Measurements from ENCODE around the gene NRM. TPM values are rescaled to one million over a fixed set of nuclear protein-coding genes. Genes with fewer than 3 reads are reported as not detected.
"Not testable (repeated sequence)": the region's sequence is repeated elsewhere in the genome, so short reads cannot be mapped to it uniquely, and the experiment has no call there.

Gene NRM
- total RNA-seq, 1 donor from 2014 or later: 1.8 TPM

DNA sequence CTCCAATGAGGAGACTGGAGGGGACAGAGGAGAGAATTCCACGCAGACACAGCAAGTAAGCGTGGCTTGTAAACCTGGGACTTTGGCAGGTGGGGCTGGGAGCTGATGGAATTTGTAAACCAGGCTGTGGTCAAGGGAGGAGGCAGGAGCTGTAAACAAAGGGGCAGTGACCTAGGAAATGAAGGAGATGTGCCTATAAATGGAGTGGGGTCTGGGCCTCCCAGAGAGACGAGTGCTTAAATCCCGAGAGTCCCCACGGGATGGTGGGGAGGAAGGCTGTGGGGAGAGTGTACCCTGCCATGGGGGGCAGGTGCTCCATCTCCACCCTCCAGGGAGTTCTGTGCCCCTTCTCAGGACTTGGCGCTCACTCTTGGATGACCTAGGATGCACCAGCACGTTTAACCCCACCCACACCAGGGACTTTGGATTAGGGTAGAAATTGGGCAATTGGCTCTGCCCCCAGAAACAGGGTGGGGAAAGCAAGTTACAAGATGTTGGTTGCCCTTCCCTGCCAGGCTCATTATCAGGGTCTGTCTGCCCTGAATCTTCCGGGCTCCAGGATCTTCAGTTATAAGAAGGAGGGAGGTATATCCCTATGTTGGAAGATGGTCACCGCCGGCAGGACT, 14.0 kb downstream of the NRM start:
- peak; percentile 33 for ATAC-seq
- peak; percentile 83 for DNase-seq (ENCODE audit: low spot score)

DNA sequence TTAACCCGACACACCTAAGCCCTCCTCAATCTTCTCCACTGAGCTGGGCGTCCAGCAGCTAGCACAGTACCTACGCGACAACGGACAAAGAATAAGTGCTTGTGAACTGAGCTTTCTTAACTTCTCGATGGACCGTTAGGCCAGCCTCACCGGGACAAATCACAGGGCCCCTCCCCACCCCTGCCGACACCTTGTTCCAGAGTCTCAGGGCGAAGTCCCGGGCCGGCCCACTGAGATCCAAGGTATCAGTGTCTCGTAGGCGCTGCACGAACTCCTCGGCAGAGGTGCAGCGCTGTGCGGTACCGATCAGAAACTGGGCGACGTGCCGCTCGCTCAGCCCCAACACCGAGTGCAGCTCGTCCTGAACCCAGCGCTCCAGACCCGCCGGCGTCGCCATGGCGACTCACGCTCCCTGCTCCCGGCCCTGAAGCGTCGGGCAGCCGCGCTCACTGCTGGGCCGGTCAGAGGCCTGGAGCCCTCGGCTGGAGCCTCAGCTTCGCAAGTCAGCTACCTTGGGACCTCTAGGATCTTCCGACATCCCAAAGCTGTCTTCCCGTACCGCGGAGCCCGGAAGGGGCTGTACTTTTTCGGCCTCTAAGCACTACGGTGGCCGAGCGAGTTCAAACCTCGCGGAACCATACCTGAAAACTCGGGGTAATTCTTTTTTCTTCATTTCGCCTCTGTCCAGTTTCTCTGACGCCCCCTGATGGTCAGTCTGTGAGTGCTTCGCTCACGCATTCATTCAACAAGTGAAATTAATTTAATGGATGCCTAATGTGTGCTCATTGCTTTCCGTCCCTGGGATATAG, 18.1 kb downstream of the NRM start, which contains the start of gene DHX16:
Gene DHX16 (minus strand): TSS at position 562 of the 809 bp plus-strand sequence. CDS start 165 bp downstream, at position 397.
- DNase-seq (ENCODE audit: low spot score): peak; percentile 96
- ATAC-seq: peak; percentile 87

- ATAC-seq: no peak
- no peak for DNase-seq (ENCODE audit: low spot score)
These were observed 19.8 kb downstream of the NRM start for GRCh38 chr6:30670760-30671527.

DNA sequence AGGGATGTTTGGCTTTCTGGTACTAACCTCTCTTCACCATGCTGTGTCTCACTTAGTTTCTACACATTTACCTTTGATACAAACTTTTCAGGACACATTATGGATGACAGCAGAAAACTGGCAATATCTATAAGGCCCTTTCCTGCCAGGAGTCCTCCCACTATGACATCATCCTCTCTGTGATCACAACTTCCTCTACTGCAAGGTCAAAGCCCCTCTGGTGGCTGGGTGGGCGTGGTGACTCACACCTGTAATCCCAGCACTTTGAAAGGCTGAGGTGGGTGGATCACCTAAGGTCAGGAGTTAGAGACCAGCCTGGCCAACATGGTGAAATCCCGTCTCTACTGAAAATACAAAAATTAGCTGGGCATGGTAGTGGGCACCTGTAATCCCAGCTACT, 24.5 kb downstream of the NRM start:
- not testable (repeated sequence) for ATAC-seq; DNase-seq (ENCODE audit: low spot score)

DNA sequence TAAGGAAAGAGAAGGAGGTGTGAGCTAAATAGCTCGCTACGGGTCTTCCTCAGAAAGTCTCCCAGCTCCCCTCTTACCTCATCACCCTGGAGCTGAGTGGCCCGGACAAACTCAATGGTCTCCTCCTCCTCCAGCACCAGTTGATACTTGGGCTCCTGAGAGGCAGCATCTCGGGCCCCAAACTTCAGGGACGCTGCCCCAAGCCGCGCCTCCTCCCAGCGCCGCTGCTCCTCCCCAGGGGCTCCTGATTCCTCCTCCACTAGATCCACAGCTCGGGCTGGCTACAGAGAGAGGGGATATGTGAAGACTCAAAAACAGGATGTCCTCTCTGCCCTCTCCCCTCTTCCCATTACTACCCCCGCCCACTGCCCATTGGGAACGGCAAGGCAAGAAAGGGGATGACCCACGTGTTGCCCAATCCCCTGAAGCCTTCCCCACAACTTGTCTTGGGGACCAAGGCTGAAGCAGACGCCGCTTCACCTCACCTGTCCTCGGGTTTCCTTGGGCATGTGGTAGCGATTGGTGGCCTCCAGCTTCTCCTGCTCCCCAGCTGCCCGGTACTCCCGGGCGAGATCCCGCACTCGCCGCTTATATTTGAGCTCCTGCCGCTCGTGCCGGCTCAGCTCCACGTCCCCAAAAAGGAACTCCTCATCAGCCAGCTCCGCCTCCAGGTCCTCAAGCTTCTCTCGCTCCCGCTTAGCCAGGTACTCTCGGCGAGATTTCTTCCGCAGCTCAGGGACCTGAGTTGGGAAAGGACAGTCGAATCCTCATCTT, 25.6 kb downstream of the NRM start:
- no peak for DNase-seq (ENCODE audit: low spot score)
- ATAC-seq: no peak

GRCh38 chr6:30657922-30658321, 32.9 kb downstream of the NRM start:
- DNase-seq (ENCODE audit: low spot score): not testable (repeated sequence)
- peak; percentile 49 for ATAC-seq

DNA sequence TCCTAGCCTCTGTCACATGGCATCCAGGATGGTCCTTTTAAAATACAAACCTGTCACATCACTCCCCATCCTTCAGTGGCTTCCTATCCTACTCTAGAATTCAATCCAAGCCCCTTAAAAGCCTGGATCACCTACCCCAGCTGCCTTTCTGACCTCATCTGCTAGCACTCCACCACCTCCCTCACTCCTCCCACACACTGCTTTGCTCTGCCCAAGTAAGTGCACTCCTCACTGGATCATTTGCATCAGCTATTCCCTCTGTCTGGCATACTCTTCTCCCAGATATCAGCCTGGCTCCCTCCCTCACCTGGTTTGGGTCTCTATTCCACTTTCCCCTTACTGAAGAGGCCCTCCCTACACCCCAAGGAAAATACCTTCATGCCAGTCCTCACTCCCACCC, 33.3 kb downstream of the NRM start:
- DNase-seq (ENCODE audit: low spot score) (no peak), ATAC-seq (no peak)

GRCh38 chr6:30656513-30656912, 34.3 kb downstream of the NRM start:
- ATAC-seq (peak; percentile 22), DNase-seq (ENCODE audit: low spot score) (no peak)

- ATAC-seq: no peak
- DNase-seq (ENCODE audit: low spot score): no peak
These were observed 35.1 kb downstream of the NRM start for GRCh38 chr6:30655743-30656094.

DNA sequence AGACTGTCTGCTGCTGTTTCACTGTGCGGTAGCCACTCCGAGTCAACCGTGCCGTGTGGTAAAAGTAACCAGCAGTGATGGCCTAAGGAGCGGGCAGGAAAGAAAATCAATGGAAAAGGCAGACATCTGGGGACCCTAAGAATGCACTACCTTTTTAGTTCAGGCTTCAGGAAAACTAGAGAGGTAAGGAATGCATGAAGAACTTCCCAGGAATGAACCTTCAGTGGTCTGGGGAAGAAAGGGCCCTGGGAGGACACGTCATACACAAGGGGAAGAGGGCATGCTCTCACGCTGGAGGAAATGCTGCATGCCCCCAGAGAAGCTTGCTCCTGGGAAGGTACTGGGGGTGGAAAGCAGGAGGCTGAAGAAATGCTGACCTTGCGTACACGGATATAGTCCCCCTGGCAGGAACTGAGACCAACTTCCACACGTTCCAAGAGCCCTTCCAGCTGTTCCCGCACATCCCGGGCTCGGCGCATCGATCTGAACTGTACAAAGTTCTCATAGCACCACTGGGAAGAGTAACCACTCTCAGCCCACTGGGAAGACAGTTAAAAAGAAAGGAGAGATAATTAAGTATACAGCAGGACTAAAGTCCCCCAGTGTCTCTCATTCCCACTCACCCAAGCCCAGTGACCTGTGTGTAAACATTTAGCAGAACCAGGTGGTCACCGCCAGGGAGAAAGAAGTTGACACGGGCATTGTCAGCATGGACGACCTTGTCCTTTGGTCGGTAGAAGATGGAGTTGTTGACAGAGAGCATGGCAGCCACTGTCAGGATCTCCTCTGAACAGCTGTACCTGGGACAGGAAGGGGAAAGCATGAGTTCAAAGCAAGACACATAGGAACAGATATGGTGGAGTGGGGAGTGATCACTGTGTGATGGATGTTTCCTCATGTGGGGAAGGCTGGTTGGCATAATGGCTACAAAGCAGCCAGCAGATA, 35.7 kb downstream of the NRM start:
- ATAC-seq (peak; percentile 34), DNase-seq (ENCODE audit: low spot score) (no peak)

DNA sequence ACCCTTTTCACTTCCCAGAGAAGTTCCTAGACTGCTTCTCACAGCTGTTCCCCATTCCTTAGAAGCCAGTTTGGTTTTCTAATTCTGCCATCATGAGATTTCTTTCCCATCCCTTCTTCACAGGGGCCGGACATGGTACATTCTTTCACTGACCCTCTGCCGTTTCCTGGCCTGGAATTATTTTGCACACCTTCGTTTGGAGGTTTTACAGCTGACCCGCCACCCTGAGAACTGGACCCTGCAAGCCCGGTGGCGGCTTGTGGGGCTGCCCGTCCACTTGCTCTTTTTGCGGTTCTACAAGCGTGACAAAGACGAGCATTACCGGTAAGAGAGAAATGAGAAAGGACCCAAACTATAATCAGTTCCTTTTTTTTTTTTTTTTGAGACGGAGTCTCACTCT, 39.6 kb downstream of the NRM start:
- DNase-seq (ENCODE audit: low spot score) (no peak), ATAC-seq (no peak)

- peak; percentile 81 for ATAC-seq
- peak; percentile 83 for DNase-seq (ENCODE audit: low spot score)
These were observed 43.3 kb downstream of the NRM start for GRCh38 chr6:30647242-30648116.

- peak; percentile 86 for ATAC-seq
- peak; percentile 94 for DNase-seq (ENCODE audit: low spot score)
These were observed 44.1 kb downstream of the NRM start, which contains the start of gene C6orf136 for GRCh38 chr6:30646450-30647241. C6orf136 (plus strand) TSS chr6:30647133; CDS start chr6:30647232, 99 bp downstream.

GRCh38 chr6:30645989-30646388, 44.8 kb downstream of the NRM start:
- no peak for ATAC-seq
- DNase-seq (ENCODE audit: low spot score): no peak

- no peak for ATAC-seq
These were observed 46.0 kb downstream of the NRM start for GRCh38 chr6:30644769-30645168.

DNA sequence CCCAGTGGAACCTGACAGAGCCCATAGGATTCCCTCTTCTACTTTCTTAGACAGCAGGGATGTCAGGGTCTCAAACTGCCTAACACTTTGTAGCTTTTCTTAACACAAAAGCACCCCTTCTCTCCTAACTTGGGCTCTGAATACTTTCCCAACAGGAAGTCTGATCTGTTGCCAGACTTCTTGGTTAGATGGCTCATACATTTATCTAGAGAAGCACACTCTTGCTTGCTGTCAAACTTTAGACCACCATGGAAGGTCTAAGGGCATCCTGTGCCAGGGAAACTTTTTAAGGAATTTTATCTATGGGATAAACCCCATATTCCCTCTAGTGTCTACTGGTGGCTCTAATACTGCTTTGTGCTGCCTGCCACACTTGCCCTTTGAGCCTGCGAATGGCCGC, 47.1 kb downstream of the NRM start:
- DNase-seq (ENCODE audit: low spot score) (no peak), ATAC-seq (no peak)

More at GRCh38 chr6:30644769-30645168, 46.0 kb downstream of the NRM start:
- DNase-seq (ENCODE audit: low spot score): no peak

- ATAC-seq: peak; percentile 5
- DNase-seq (ENCODE audit: low spot score): no peak
These were observed 49.7 kb downstream of the NRM start for GRCh38 chr6:30641048-30641447.

- DNase-seq (ENCODE audit: low spot score) (no peak), ATAC-seq (peak; percentile 92)
These were observed 50.3 kb downstream of the NRM start for GRCh38 chr6:30640481-30640880.

All from left lobe of liver (tissue), 2 donors.